ENCODE data around the gene BCO2.

BCO2 gene

DNA sequence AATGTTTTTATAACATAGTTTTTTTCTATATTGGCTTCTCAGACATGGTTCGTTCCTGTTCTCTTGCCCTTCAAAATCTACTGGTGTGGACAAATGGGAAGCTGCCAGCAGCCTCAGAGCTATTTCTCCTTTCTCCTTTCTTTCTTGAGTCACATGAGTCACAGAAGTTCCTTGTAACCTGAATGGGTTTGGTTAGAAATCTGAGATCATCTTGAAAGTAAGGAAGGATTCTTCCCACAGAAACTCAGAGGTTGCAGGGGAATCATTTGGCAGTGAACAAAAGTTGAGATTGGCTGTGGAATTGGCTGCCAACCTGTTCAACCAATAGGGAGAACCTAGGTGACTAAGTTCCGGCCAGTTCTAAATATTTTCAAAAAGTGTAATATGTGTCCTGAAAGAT, 72.9 kb downstream of the BCO2 start:
- H3K4me3 ChIP-seq (ENCODE audit: low read depth, low read length), result no peak overlapping the region
- TF ChIP-seq, protein P1, sequence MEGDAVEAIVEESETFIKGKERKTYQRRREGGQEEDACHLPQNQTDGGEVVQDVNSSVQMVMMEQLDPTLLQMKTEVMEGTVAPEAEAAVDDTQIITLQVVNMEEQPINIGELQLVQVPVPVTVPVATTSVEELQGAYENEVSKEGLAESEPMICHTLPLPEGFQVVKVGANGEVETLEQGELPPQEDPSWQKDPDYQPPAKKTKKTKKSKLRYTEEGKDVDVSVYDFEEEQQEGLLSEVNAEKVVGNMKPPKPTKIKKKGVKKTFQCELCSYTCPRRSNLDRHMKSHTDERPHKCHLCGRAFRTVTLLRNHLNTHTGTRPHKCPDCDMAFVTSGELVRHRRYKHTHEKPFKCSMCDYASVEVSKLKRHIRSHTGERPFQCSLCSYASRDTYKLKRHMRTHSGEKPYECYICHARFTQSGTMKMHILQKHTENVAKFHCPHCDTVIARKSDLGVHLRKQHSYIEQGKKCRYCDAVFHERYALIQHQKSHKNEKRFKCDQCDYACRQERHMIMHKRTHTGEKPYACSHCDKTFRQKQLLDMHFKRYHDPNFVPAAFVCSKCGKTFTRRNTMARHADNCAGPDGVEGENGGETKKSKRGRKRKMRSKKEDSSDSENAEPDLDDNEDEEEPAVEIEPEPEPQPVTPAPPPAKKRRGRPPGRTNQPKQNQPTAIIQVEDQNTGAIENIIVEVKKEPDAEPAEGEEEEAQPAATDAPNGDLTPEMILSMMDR (IDR thresholded peaks at IDR 0.05; ENCODE audit: borderline replicate concordance, insufficient read depth, low read depth, low read length), result no peak

DNA sequence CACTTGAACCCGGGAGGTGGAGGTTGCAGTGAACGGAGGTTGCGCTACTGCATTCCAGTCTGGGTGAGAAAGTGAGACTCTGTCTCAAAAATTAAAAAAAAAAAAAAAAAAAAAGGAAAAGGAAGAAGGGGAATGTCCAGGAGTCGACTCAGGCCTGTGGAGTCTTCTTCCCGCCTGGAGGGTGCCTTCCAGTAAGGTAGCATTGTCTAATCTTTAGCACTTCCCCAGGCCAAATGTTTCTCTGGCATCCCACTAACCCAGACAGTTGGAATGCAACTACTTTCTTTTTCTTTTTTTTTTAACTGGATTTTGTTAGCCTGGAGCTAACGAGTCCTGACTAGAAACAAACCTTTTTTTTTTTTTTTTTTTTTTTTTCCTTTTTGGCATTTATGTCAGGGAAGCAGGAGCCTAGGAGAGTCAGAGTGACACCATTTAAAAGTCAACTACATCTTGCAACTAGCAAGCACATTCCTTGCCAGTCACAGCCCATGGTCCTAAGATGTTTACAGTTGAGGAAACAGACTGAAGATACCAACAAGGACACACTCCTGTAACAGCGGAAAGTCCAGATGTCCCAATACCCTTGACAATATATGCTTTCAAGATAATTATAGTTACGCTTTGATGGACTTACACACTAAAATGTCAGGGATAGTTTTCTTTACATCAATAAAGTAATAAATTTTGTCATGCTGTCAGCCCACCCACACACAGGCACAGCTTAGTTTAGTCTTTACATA, 74.7 kb downstream of the BCO2 start:
- H3K4me3 ChIP-seq (ENCODE audit: low read depth, low read length), result no peak overlapping the region
- TF ChIP-seq, protein P1 (IDR thresholded peaks at IDR 0.05; ENCODE audit: borderline replicate concordance, insufficient read depth, low read depth, low read length), result no peak

DNA sequence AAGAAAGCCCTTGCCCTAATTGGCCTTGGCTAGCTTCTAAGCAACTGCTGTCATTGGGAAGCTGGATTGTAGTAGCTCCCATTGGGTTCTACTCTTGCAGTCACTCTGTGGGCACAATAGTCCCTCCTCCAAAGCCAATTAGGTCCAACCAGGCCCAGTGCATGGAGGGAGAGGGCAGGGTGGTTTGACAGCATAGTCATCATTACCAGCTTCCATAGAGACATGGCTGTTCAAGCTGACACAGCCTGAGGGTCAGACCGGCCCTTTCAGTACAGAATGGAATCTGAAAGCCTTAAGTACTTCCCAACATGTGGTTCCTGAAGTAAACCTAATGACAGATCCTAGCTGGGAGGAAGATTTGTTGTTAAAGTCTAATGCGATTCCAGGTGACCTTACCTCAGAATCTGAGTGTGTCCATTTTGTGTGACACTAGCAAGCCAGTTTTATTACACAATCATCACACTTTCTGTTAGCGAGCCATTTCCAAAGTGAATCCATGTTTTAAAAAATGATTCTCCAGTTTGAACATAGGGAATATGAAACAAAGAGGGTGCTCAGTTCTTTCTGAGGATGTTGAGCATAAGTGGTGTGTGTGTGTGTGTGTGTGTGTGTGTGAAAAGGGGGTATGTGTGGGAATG, 78.4 kb downstream of the BCO2 start:
- TF ChIP-seq, protein P1 (IDR thresholded peaks at IDR 0.05; ENCODE audit: borderline replicate concordance, insufficient read depth, low read depth, low read length), result no peak
- H3K4me3 ChIP-seq (ENCODE audit: low read depth, low read length), result no peak overlapping the region

DNA sequence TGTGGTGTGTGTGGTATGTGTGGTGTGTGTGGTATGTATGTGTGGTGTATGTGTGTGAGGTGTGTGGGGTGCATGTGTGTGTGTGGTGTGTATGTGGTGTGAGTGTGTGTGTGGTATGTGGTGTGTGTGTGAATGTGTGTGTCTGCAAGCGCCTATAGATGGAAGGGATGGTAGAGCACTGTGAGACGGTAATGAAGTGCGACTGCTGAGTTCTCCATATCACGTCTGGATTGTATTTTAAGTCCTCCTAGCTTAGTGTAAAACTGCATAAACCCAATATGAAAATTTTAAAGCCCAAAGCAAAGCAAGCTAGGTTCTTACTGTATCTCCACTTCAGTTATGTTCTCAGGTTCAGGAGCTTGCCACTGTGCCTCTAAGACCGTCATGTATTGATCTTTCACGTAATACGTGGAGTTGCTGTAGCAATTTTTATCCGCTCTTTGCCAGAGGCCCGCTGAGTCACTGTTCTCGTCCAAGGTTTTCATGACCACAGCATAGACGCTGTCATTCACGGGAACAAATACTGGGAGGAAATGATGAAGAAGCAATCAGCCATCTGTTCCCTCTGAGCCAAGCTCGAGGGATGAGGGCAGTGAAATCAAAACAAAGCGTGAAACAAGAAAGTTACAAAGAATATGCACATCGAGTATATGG, 79.9 kb downstream of the BCO2 start:
- no peak overlapping the region for H3K4me3 ChIP-seq (ENCODE audit: low read depth, low read length)

DNA sequence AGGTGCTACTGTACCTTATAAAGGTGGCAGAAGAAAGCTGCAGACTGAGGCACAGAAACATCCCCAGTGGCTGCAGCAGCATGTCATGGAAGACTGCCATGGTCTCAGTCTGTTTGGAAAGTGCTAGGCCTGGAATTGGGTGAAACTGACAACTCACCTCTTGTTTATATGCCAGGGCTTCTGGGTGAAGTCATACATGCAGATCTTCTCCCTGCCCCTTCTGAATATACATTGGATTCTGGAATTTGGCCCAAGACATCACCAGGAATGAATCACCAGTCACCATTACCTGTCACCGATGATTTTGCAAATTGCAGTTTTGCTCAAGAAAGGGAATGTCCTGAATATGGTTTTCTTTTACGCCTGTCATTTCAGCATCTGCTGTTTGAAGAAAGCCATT, 85.2 kb downstream of the BCO2 start, which contains the start of gene PLET1:
Gene PLET1 (minus strand): TSS at position 371 of the 400 bp plus-strand sequence. CDS start 271 bp downstream, at position 100.
- TF ChIP-seq, protein P1 (IDR thresholded peaks at IDR 0.05; ENCODE audit: borderline replicate concordance, insufficient read depth, low read depth, low read length), result no peak
- H3K4me3 ChIP-seq (ENCODE audit: low read depth, low read length), result no peak within 1 kb of the TSS

More for the DNA sequence above, 79.9 kb downstream of the BCO2 start:
- TF ChIP-seq, protein P1 (IDR thresholded peaks at IDR 0.05; ENCODE audit: borderline replicate concordance, insufficient read depth, low read depth, low read length), result no peak

DNA sequence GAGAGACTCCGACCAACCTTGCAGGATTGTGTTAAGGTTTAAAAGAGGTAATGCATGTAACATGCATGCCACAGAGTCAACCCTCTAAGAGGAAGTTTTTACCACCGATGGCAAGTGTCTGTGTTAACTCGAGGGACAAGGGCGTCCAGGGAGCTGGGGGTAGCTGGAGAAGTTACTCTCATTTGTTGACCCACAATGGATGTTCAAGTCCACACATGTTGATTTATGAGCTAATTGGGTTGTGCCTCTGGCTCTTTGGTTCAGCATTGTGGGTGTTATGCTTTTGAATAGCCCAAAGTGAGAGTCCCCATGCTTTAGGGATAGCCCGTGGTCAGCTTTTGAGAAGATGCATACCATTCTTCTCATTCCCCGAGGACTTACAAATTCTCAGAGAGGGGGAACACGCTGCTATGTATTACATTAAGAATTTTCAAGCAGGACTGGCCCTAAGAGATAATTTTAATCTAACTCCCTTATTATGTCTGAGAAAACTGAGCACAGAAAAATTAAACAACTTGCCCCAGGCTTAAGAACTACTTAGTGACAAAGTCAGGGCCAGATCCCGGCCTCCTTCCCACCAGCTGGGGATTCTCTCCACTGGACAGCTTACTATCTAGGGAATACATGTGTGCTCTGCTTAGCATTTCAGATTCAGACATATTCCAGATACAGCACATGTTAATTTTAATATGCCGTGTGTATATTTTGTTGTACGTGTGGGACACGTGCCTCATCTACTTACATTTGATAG, 90.5 kb downstream of the BCO2 start:
- no peak overlapping the region for H3K4me3 ChIP-seq (ENCODE audit: low read depth, low read length)
- TF ChIP-seq, protein P1 (IDR thresholded peaks at IDR 0.05; ENCODE audit: borderline replicate concordance, insufficient read depth, low read depth, low read length), result no peak

All from GM12875 (cell line).